Adrenal gland (tissue), 12 donors: ENCODE data around the gene CAMTA1. TPM values are rescaled to one million over a fixed set of nuclear protein-coding genes. Genes with fewer than 3 reads are reported as not detected.

Source experiments
- DNase-seq, 7 donors: peaks; one replicate each; pipeline ENCODE4 v3.0.0-alpha.2; 2019 to 2020
- H3K27ac ChIP-seq, 5 donors: fragments of 200-600 bp; sonication (generic) in 4 of 5; 1 replicate in 3 of 5; 2 replicates in 2 of 5; pipeline versions ENCODE4 v1.5.1 to v1.8.0; 2016 to 2020; ENCODE audit warnings: mild to moderate bottlenecking in 1 of 5
- H3K27me3 ChIP-seq: fragments of 200-600 bp; 2 replicates; pipeline ENCODE4 v1.8.0; 2021
- H3K36me3 ChIP-seq, 2 donors: fragments of 200-600 bp; replicated peaks in 1 of 2; 1 replicate in 1 of 2; 2 replicates in 1 of 2; pipeline versions ENCODE4 v1.5.1 to v1.8.0; 2018 to 2022
- H3K4me1 ChIP-seq, 2 donors: fragments of 200-600 bp; replicated peaks in 1 of 2; 1 replicate in 1 of 2; 2 replicates in 1 of 2; pipeline versions ENCODE4 v1.5.1 to v1.8.0; 2018 to 2021
- H3K4me3 ChIP-seq, 4 donors: fragments of 200-600 bp; sonication (generic) in 3 of 4; one replicate each; pipeline ENCODE4 v1.5.1; 2016 to 2018
- H3K9me3 ChIP-seq, 3 donors: fragments of 200-600 bp; sonication (generic) in 1 of 3; replicated peaks in 1 of 3; 1 replicate in 2 of 3; 2 replicates in 1 of 3; pipeline versions ENCODE4 v1.5.1 to v1.8.0; 2016 to 2021
- POLR2A ChIP-seq, 2 donors: fragments of 450-650 bp; IDR thresholded peaks; one replicate each; pipeline ENCODE4 v1.6.1; 2017; ENCODE audit warnings: antibody characterized with exemption in 2 of 2, mild to moderate bottlenecking in 2 of 2, moderate library complexity in 1 of 2
- WGBS, 4 donors: extraction: QIAGEN DNeasy Blood & Tissue Kit in 2 of 4; methylation state at CpG; one replicate each; pipeline versions ENCODE4 v1.1.5 to v1.1.7; 2013 to 2017; 5-methylcytosine and 5-hydroxymethylcytosine counted together
- intact Hi-C, 2 donors: fragments of 100-400 bp; cut with DNase I; formaldehyde crosslinking; loops; one replicate each; pipeline versions ENCODE4 v1.14.1 to v1.15.0; 2022 to 2023
- polyA plus RNA-seq, 3 donors: library from polyadenylated mRNA; stranded (reverse); fragments of 200-250 nt in 2 of 3; fragments of 350-450 nt in 1 of 3; fragmentation: Illumina TruSeq in 1 of 3; extraction: RNeasy Lipid Tissue Mini Kit (QIAGEN cat#74804) in 1 of 3; gene quantifications; one replicate each; pipeline ENCODE4 v1.2.3, GENCODE V29; 2013 to 2014
- total RNA-seq, 9 donors: library from RNA; depleted of rRNA in 4 of 9; stranded (reverse); fragments of >200 nt in 4 of 9; fragments of 120-200 nt in 1 of 9; fragmentation: NEBNext Ultra II Directional in 1 of 9; extraction: Animal tissue kit (Norgen Biotek cat#: 25700) in 1 of 9; gene quantifications; one replicate each; pipeline versions ENCODE4 v1.1.0 to v1.2.4, GENCODE V29; 2013 to 2023
- TF ChIP-seq, protein P1 (sequence below), 6 experiments: fragments of 450-650 bp in 4 of 6; fragments of 200-600 bp in 2 of 6; sonication (generic) in 1 of 6; IDR thresholded peaks; 1 replicate in 5 of 6; 2 replicates in 1 of 6; pipeline versions ENCODE4 v1.5.1 to v1.8.0; 2016 to 2021; ENCODE audit warnings: antibody characterized with exemption in 6 of 6, mild to moderate bottlenecking in 2 of 6, moderate library complexity in 1 of 6
- donor health status: healthy with polysubstance abuse.
- donor health status: Bipolar disorder and iron deficiency.
- donor health status: DM: yes; HTN: yes; CAD: no.
- donor health status: DM: no; HTN: no; CAD: no.
- donor health status: DM: no; HTN: no; CAD: no.
- donor health status: DM: yes; HTN: yes; CAD: no.

CAMTA1 gene
- total and polyA plus RNA-seq, 12 donors, result 62.9 to 141 (median 96.9) TPM

DNA sequence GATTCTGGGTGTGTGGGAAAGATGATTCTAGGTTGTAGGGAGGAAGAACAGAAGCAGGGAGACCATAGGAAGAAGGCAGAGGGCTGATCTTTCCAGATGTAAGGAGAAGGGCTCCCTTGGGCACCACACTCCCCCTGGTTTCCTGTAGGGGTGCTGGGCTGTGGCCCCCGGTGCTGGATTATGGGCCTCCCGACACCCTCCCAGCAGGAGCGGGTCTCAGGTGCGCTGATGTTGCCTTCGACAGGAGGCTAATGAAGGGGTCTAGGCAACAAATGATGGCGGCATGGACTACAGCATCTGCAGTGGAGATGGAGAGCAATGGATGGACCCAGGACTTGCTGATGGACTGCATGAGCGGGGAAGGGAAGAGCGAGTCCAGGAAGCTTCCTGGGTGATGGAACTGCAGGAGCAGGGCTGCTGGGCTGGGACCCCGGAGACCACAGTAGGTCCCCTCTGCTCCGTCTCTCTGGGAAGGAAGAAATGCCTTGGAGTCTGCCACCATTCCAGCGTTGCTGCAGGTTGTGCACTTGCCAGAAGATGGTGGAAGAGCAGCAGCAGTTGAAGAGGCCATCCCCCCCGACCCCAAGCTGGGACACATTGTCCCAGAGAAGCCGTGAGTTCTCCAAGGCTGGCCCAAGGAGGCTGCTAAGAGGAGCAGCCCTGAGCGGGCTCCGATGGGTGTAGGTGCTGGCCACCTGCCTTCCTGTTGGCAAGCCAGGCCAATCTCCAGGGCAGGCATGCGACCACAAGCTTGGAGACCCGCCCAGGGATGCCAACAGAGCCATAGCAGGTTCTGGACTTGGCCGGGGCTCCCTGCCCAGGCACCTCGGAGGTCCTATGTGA, 890.4 kb downstream of the CAMTA1 start:
- no peaks in the 10 kb centered on the region for H3K36me3 ChIP-seq
- no peaks in the 10 kb centered on the region for H3K27me3 ChIP-seq
- TF ChIP-seq, protein P1, sequence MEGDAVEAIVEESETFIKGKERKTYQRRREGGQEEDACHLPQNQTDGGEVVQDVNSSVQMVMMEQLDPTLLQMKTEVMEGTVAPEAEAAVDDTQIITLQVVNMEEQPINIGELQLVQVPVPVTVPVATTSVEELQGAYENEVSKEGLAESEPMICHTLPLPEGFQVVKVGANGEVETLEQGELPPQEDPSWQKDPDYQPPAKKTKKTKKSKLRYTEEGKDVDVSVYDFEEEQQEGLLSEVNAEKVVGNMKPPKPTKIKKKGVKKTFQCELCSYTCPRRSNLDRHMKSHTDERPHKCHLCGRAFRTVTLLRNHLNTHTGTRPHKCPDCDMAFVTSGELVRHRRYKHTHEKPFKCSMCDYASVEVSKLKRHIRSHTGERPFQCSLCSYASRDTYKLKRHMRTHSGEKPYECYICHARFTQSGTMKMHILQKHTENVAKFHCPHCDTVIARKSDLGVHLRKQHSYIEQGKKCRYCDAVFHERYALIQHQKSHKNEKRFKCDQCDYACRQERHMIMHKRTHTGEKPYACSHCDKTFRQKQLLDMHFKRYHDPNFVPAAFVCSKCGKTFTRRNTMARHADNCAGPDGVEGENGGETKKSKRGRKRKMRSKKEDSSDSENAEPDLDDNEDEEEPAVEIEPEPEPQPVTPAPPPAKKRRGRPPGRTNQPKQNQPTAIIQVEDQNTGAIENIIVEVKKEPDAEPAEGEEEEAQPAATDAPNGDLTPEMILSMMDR (IDR thresholded peaks at IDR 0.05), result no peak
- TF ChIP-seq POLR2A (IDR thresholded peaks at IDR 0.05), result no peak
- intact Hi-C loops, result no loop called here
- no peak overlapping the region for H3K4me3 ChIP-seq
- 85 to 94% (median 90%) methylated on average over 11 to 19 of the region's 19 CpGs for WGBS, 4 donors
- H3K4me1 ChIP-seq, result peaks cover 0 to 8% of the 10 kb centered on the region in 2 donors
- no peaks in the 10 kb centered on the region for H3K9me3 ChIP-seq
- no peak overlapping the region for H3K27ac ChIP-seq
- no peak for DNase-seq

DNA sequence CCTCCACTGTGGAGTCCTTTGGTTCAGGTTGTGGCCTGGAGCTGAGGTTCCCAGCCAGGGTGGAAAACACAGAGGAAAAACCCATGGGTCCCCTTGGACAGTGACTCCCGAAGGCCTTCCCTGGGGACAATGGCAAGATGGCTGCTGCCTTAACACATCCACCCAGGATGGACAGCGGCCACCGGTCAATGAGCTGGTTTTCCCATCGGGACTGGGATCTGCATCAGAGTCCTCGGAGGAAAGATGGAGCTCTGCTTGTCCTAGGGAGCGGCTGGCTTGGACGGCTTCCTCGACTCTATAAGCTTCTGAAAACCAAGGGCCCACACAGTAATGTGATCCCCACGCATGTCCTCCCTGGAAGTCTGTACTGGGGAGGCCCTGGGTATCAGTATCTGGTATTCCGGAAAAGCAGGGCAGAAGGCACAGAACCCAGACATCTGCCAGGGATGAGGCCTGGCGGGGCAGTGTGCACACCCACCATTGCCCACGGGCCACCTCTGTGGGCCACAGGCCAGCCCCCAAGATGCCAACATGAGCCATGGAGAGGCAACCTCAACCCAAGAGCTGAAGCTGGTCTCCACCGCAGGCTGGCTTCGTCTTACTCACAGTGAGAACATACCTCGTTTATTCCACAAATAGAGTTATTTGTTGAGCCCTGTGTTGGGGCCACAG, 891.2 kb downstream of the CAMTA1 start:
- Histone ChIP-seq H3K4me1 (peaks cover 0 to 8% of the 10 kb centered on the region in 2 donors), H3K9me3 (no peaks in the 10 kb centered on the region), H3K36me3 (no peaks in the 10 kb centered on the region), H3K4me3 (no peak overlapping the region), H3K27ac (no peak overlapping the region), H3K27me3 (no peaks in the 10 kb centered on the region)
- DNase-seq, result no peak
- 84 to 94% (median 91%) methylated on average over 6 to 15 of the region's 15 CpGs for WGBS, 4 donors
- TF ChIP-seq POLR2A (IDR thresholded peaks at IDR 0.05), result no peak
- TF ChIP-seq, protein P1 (IDR thresholded peaks at IDR 0.05), result no peak
- intact Hi-C loops, result no loop called here

DNA sequence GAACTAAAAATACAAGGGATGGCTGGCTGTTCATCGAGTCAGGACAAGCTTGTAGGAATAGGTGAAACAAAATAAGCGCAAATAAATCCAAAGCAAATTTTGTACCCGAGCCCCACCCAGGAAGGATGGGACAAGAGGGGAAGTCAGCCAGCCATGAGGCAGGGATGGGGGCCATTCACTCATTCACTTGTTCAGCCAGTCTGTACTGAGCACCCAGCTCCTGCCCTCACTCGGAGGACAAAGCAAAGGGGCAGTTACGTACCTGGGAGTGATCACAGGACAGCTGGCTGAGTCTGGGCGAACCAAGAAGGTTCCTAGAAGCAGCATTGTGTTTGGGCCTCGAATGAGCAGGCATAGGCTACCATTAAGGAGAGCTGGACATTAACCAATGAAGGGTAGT, 891.9 kb downstream of the CAMTA1 start:
- no peak overlapping the region for H3K4me3 ChIP-seq
- intact Hi-C loops, result no loop called here
- TF ChIP-seq, protein P1 (IDR thresholded peaks at IDR 0.05), result no peak
- no peak for TF ChIP-seq POLR2A (IDR thresholded peaks at IDR 0.05)
- no peaks in the 10 kb centered on the region for H3K9me3 ChIP-seq
- no peak overlapping the region for H3K27ac ChIP-seq
- 80 to 95% (median 91%) methylated on average over 7 of the region's 7 CpGs for WGBS, 4 donors
- DNase-seq, result no peak
- H3K4me1 ChIP-seq, result peaks cover 0 to 8% of the 10 kb centered on the region in 2 donors
- no peaks in the 10 kb centered on the region for H3K27me3 ChIP-seq
- H3K36me3 ChIP-seq, result no peaks in the 10 kb centered on the region

DNA sequence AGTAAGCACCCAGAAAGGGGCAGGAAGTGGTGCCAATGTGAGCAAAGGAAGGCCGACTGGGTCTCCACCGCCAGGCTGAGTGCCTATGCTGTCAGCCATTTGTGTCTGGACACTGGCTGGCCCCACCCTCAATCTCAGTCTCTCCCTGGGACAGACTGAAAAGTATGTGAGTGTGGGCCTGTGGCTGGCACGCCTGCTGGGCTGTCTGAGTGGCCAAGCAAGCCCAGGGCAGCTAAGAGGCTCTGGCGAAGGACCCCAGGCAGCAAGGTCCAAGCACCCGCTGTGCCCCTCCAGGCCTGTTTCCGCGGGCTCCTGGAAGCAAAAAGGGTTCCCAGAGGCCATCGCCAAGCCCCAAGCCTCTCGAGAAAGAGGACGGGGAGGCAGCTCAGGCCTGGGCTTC, 892.6 kb downstream of the CAMTA1 start:
- no peak for TF ChIP-seq POLR2A (IDR thresholded peaks at IDR 0.05)
- TF ChIP-seq, protein P1 (IDR thresholded peaks at IDR 0.05), result no peak
- no peaks in the 10 kb centered on the region for H3K9me3 ChIP-seq
- no peak overlapping the region for H3K4me3 ChIP-seq
- intact Hi-C loops, result no loop called here
- no peaks in the 10 kb centered on the region for H3K27me3 ChIP-seq
- no peak overlapping the region for H3K27ac ChIP-seq
- WGBS, 4 donors, result 73 to 100% (median 90%) methylated on average over 3 to 10 of the region's 10 CpGs
- DNase-seq, result no peak
- no peaks in the 10 kb centered on the region for H3K36me3 ChIP-seq
- H3K4me1 ChIP-seq, result peaks cover 0 to 8% of the 10 kb centered on the region in 2 donors
